Caco-2 (cell line): ENCODE measurements around the gene TEPSIN. TPM values are rescaled to one million over a fixed set of nuclear protein-coding genes. Genes with fewer than 3 reads are reported as not detected.

Experiments
- BruUV-seq: library from RNA; stranded (reverse); fragments of 400-500 nt; replicated peaks from 2 replicates; lab custom pipeline; 2021; lab: Mats Ljungman, UMichigan
- CTCF ChIA-PET: fragments of 300-600 bp; sonication (Branson Sonifier 250); formaldehyde crosslinking; loops from one replicate; lab custom pipeline; 2022; ENCODE audit warnings: antibody characterized with exemption; lab: Charles Lee
- POLR2A ChIA-PET: fragments of 300-600 bp; sonication (Branson Sonifier 250); formaldehyde crosslinking; loops from one replicate; lab custom pipeline; 2022; ENCODE audit warnings: antibody characterized with exemption; lab: Charles Lee
- DNase-seq, 2 experiments: peaks; one replicate each; pipeline versions ENCODE4 v3.0.0 to v3.0.0-alpha.2; 2020 to 2022
- H3K27me3 ChIP-seq: replicated peaks from 2 replicates; pipeline ENCODE4 v1.6.0; 2011; ENCODE audit warnings: low read length; ENCODE audit not compliant: control insufficient read depth, insufficient read depth
- H3K36me3 ChIP-seq: 2 replicates; pipeline ENCODE4 v1.5.1; 2011; ENCODE audit warnings: low read length; ENCODE audit not compliant: control insufficient read depth, insufficient read depth
- H3K4me1 ChIP-seq: fragments of 250-450 bp; sonication (Bioruptor Pico); 2 replicates; pipeline ENCODE4 v1.5.1; 2020; ENCODE audit warnings: mild to moderate bottlenecking
- H3K4me3 ChIP-seq: 2 replicates; pipeline ENCODE4 v1.5.1; 2011; ENCODE audit warnings: low read depth, mild to moderate bottlenecking, control low read depth, low read length
- H3K9me3 ChIP-seq: fragments of 250-450 bp; sonication (Bioruptor Pico); 2 replicates; pipeline ENCODE4 v1.5.1; 2020; ENCODE audit warnings: mild to moderate bottlenecking, moderate library complexity
- H3K27ac Mint-ChIP-seq: one replicate; pipeline ENCODE4 v1.8.0; 2022; ENCODE audit warnings: mixed read lengths; ENCODE audit not compliant: unreplicated experiment
- H3K27me3 Mint-ChIP-seq: one replicate; pipeline ENCODE4 v1.8.0; 2022; ENCODE audit warnings: mixed read lengths; ENCODE audit not compliant: insufficient read depth, unreplicated experiment
- H3K36me3 Mint-ChIP-seq: one replicate; pipeline ENCODE4 v1.8.0; 2022; ENCODE audit warnings: mild to moderate bottlenecking, mixed read lengths; ENCODE audit not compliant: insufficient read depth, unreplicated experiment
- H3K4me1 Mint-ChIP-seq: one replicate; pipeline ENCODE4 v1.8.0; 2022; ENCODE audit warnings: low read depth, mixed read lengths; ENCODE audit not compliant: unreplicated experiment
- H3K4me3 Mint-ChIP-seq: one replicate; pipeline ENCODE4 v1.8.0; 2022; ENCODE audit warnings: mild to moderate bottlenecking, moderate library complexity, mixed read lengths; ENCODE audit not compliant: unreplicated experiment
- H3K9me3 Mint-ChIP-seq: one replicate; pipeline ENCODE4 v1.8.0; 2022; ENCODE audit warnings: mixed read lengths; ENCODE audit not compliant: unreplicated experiment
- CTCF ChIP-seq, 2 experiments: fragments of 200-600 bp in 1 of 2; IDR thresholded peaks; 1 replicate in 1 of 2; 2 replicates in 1 of 2; pipeline versions ENCODE4 v1.5.1 to v1.8.0; 2011 to 2022; ENCODE audit warnings: antibody characterized with exemption in 1 of 2, control low read depth in 1 of 2, inconsistent platforms in 1 of 2, low read depth in 1 of 2, low read length in 1 of 2, mild to moderate bottlenecking in 1 of 2, moderate library complexity in 1 of 2; ENCODE audit not compliant: insufficient read depth in 1 of 2, severe bottlenecking in 1 of 2, unreplicated experiment in 1 of 2
- intact Hi-C: fragments of 100-400 bp; cut with micrococcal nuclease; formaldehyde crosslinking; loops from one replicate; pipeline ENCODE4 v1.10.0; 2022; ENCODE audit not compliant: unreplicated experiment
- total RNA-seq: library from RNA; stranded (reverse); gene quantifications from 2 replicates; pipeline ENCODE4 v1.2.3, GENCODE V29; 2022

Gene TEPSIN
- total RNA-seq, 1 experiment from 2014 or later, result 40.3 TPM

- no peak for DNase-seq
- no peaks in the 10 kb centered on the region for H3K9me3 Mint-ChIP-seq
- no peaks in the 10 kb centered on the region for H3K27me3 Mint-ChIP-seq
- no peaks in the 10 kb centered on the region for H3K27me3 ChIP-seq
- H3K4me3 Mint-ChIP-seq, result no peak overlapping the region
- H3K36me3 Mint-ChIP-seq, result peaks cover 56% of the 10 kb centered on the region
- H3K4me1 ChIP-seq, result no peaks in the 10 kb centered on the region
- BruUV-seq, result no TSS peak
- no peak overlapping the region for H3K27ac Mint-ChIP-seq
- intact Hi-C loops, result no loop called here
- peaks cover 2% of the 10 kb centered on the region for H3K36me3 ChIP-seq
- ChIA-PET CTCF (interaction anchor here (1.1 kb wide), 1 partner anchor 39 kb away, joined by 3 read pairs; the partner anchor contains the start of gene NDUFAF8), POLR2A (no interaction called here)
- TF ChIP-seq CTCF (IDR thresholded peaks at IDR 0.05; ENCODE audit: insufficient read depth in 1 of 2, low read depth in 1 of 2, low read length in 1 of 2, severe bottlenecking in 1 of 2, unreplicated experiment in 1 of 2), result no peak
- H3K4me3 ChIP-seq, result no peak overlapping the region
- H3K4me1 Mint-ChIP-seq, result no peaks in the 10 kb centered on the region
- no peaks in the 10 kb centered on the region for H3K9me3 ChIP-seq
These were observed 39.3 kb upstream of the TEPSIN start for GRCh38 chr17:81277946-81278693.

GRCh38 chr17:81277421-81277820, 38.6 kb upstream of the TEPSIN start:
- Mint-ChIP-seq H3K36me3 (peaks cover 63% of the 10 kb centered on the region), H3K9me3 (no peaks in the 10 kb centered on the region), H3K27ac (no peak overlapping the region), H3K4me1 (no peaks in the 10 kb centered on the region), H3K4me3 (no peak overlapping the region), H3K27me3 (no peaks in the 10 kb centered on the region)
- intact Hi-C loops, result no loop called here
- no TSS peak for BruUV-seq
- no peak for TF ChIP-seq CTCF (IDR thresholded peaks at IDR 0.05; ENCODE audit: insufficient read depth in 1 of 2, low read depth in 1 of 2, low read length in 1 of 2, severe bottlenecking in 1 of 2, unreplicated experiment in 1 of 2)
- ChIA-PET CTCF (no interaction called here), POLR2A (no interaction called here)
- DNase-seq, result no peak
- H3K36me3 ChIP-seq, result peaks cover 2% of the 10 kb centered on the region
- no peaks in the 10 kb centered on the region for H3K27me3 ChIP-seq
- H3K9me3 ChIP-seq, result no peaks in the 10 kb centered on the region
- no peaks in the 10 kb centered on the region for H3K4me1 ChIP-seq
- no peak overlapping the region for H3K4me3 ChIP-seq

- CTCF ChIA-PET, result no interaction called here
- no TSS peak for BruUV-seq
- H3K9me3 Mint-ChIP-seq, result no peaks in the 10 kb centered on the region
- Histone ChIP-seq H3K4me1 (no peaks in the 10 kb centered on the region), H3K27me3 (no peaks in the 10 kb centered on the region), H3K9me3 (no peaks in the 10 kb centered on the region), H3K36me3 (peaks cover 2% of the 10 kb centered on the region), H3K4me3 (no peak overlapping the region)
- no peaks in the 10 kb centered on the region for H3K27me3 Mint-ChIP-seq
- no peak overlapping the region for H3K27ac Mint-ChIP-seq
- no peak overlapping the region for H3K4me3 Mint-ChIP-seq
- POLR2A ChIA-PET, result no interaction called here
- intact Hi-C loops, result no loop called here
- no peak for DNase-seq
- TF ChIP-seq CTCF (IDR thresholded peaks at IDR 0.05; ENCODE audit: insufficient read depth in 1 of 2, low read depth in 1 of 2, low read length in 1 of 2, severe bottlenecking in 1 of 2, unreplicated experiment in 1 of 2), result no peak
- peaks cover 70% of the 10 kb centered on the region for H3K36me3 Mint-ChIP-seq
- no peaks in the 10 kb centered on the region for H3K4me1 Mint-ChIP-seq
These were observed 37.9 kb upstream of the TEPSIN start for GRCh38 chr17:81276781-81277180.
